Astrocyte (in vitro differentiated cells and primary cell): ENCODE data around the gene PLCH1. TPM values are rescaled to one million over a fixed set of nuclear protein-coding genes. Genes with fewer than 3 reads are reported as not detected.
A peak's percentile ranks its signal among the peaks of the same experiment; 100 is the strongest.

ENCODE experiments used
- DNase-seq: peaks from one replicate; pipeline ENCODE4 v3.0.0-alpha.2; 2010; ENCODE audit warnings: low read depth
- FAIRE-seq: peaks from 2 replicates; lab custom pipeline; 2011; peaks lifted over from hg19 to GRCh38; lab: Jason Lieb, UNC
- H2AFZ ChIP-seq: 2 replicates; pipeline ENCODE4 v1.6.0; 2012; ENCODE audit warnings: low read depth, low read length, inconsistent platforms
- H3K27ac ChIP-seq: 2 replicates; pipeline ENCODE4 v1.5.1; 2011; ENCODE audit warnings: low read depth, low read length, inconsistent platforms
- H3K27me3 ChIP-seq: 2 replicates; pipeline ENCODE4 v1.6.0; 2011; ENCODE audit warnings: low read length, inconsistent platforms; ENCODE audit not compliant: insufficient read depth
- H3K36me3 ChIP-seq: 2 replicates; pipeline ENCODE4 v1.5.1; 2011; ENCODE audit warnings: low read length, inconsistent platforms; ENCODE audit not compliant: insufficient read depth
- H3K4me1 ChIP-seq: 2 replicates; pipeline ENCODE4 v1.5.1; 2011; ENCODE audit warnings: low read length, inconsistent platforms; ENCODE audit not compliant: insufficient read depth
- H3K4me2 ChIP-seq: 2 replicates; pipeline ENCODE4 v1.6.0; 2012; ENCODE audit warnings: low read length, inconsistent platforms
- H3K4me3 ChIP-seq: 2 replicates; pipeline ENCODE4 v1.5.1; 2011; ENCODE audit warnings: low read depth, mild to moderate bottlenecking, low read length, inconsistent platforms; ENCODE audit not compliant: insufficient read depth
- H3K79me2 ChIP-seq: 2 replicates; pipeline ENCODE4 v1.6.0; 2012; ENCODE audit warnings: mild to moderate bottlenecking, low read length, inconsistent platforms; ENCODE audit not compliant: insufficient read depth
- H3K9ac ChIP-seq: 2 replicates; pipeline ENCODE4 v1.6.0; 2012; ENCODE audit warnings: mild to moderate bottlenecking, low read length, inconsistent platforms
- H3K9me3 ChIP-seq: 2 replicates; pipeline ENCODE4 v1.5.1; 2012; ENCODE audit warnings: low read depth, mild to moderate bottlenecking, low read length, inconsistent platforms; ENCODE audit not compliant: insufficient read depth
- H4K20me1 ChIP-seq: 2 replicates; pipeline ENCODE4 v1.6.0; 2012; ENCODE audit warnings: low read length, inconsistent platforms; ENCODE audit not compliant: insufficient read depth
- H3K27ac Mint-ChIP-seq: one replicate; pipeline ENCODE4 v1.8.0; 2021; ENCODE audit warnings: mild to moderate bottlenecking, mixed read lengths; ENCODE audit not compliant: unreplicated experiment
- H3K27me3 Mint-ChIP-seq: one replicate; pipeline ENCODE4 v1.8.0; 2021; ENCODE audit warnings: low read depth, mixed read lengths; ENCODE audit not compliant: unreplicated experiment
- H3K36me3 Mint-ChIP-seq: one replicate; pipeline ENCODE4 v1.8.0; 2021; ENCODE audit warnings: low read depth, mixed read lengths; ENCODE audit not compliant: unreplicated experiment
- H3K4me1 Mint-ChIP-seq: one replicate; pipeline ENCODE4 v1.8.0; 2021; ENCODE audit warnings: low read depth, mixed read lengths; ENCODE audit not compliant: unreplicated experiment
- H3K4me3 Mint-ChIP-seq: one replicate; pipeline ENCODE4 v1.8.0; 2021; ENCODE audit warnings: mild to moderate bottlenecking, moderate library complexity, mixed read lengths; ENCODE audit not compliant: unreplicated experiment
- H3K9me3 Mint-ChIP-seq: one replicate; pipeline ENCODE4 v1.8.0; 2021; ENCODE audit warnings: mild to moderate bottlenecking, mixed read lengths; ENCODE audit not compliant: unreplicated experiment
- CTCF ChIP-seq: IDR thresholded peaks from 2 replicates; pipeline ENCODE4 v1.5.1; 2011; ENCODE audit warnings: low read depth, mild to moderate bottlenecking, inconsistent platforms, low read length, moderate library complexity; ENCODE audit not compliant: insufficient read depth
- EZH2 ChIP-seq: IDR thresholded peaks from 2 replicates; pipeline ENCODE4 v1.6.1; 2012; ENCODE audit warnings: mild to moderate bottlenecking, low read length, inconsistent platforms; ENCODE audit not compliant: insufficient read depth
- total RNA-seq: library from RNA; stranded (reverse); gene quantifications from 2 replicates; pipeline ENCODE4 v1.2.1, GENCODE V29; 2021

The PLCH1 gene
- total RNA-seq, 1 donor from 2014 or later: 1.2 TPM

- no peaks in the 10 kb centered on the region for H4K20me1 ChIP-seq
- Mint-ChIP-seq H3K4me3 (no peak overlapping the region), H3K4me1 (no peaks in the 10 kb centered on the region), H3K36me3 (no peaks in the 10 kb centered on the region), H3K27me3 (no peaks in the 10 kb centered on the region), H3K9me3 (no peaks in the 10 kb centered on the region), H3K27ac (no peak overlapping the region)
- no peak for TF ChIP-seq CTCF
- TF ChIP-seq EZH2: no peak
- no peaks in the 10 kb centered on the region for H3K36me3 ChIP-seq
- no peaks in the 10 kb centered on the region for H3K79me2 ChIP-seq
- no peaks in the 10 kb centered on the region for H3K9me3 ChIP-seq
- H2AFZ ChIP-seq: no peak overlapping the region
- H3K27ac ChIP-seq: no peak overlapping the region
- no peaks in the 10 kb centered on the region for H3K27me3 ChIP-seq
- H3K9ac ChIP-seq: no peak overlapping the region
- H3K4me3 ChIP-seq: no peak overlapping the region
- DNase-seq: peak; percentile 43
- no peak overlapping the region for H3K4me2 ChIP-seq
- H3K4me1 ChIP-seq: no peaks in the 10 kb centered on the region
- no peak for FAIRE-seq
These were observed 295.1 kb downstream of the PLCH1 start for GRCh38 chr3:155449613-155450267.

GRCh38 chr3:155448531-155448930 is 296.3 kb downstream of the PLCH1 start:
- no peak overlapping the region for H3K4me2 ChIP-seq
- no peaks in the 10 kb centered on the region for H3K27me3 Mint-ChIP-seq
- H3K9me3 ChIP-seq: no peaks in the 10 kb centered on the region
- H3K27ac ChIP-seq: no peak overlapping the region
- no peak overlapping the region for H3K4me3 Mint-ChIP-seq
- no peak overlapping the region for H2AFZ ChIP-seq
- FAIRE-seq: no peak
- no peaks in the 10 kb centered on the region for H3K79me2 ChIP-seq
- no peak overlapping the region for H3K4me3 ChIP-seq
- H3K27me3 ChIP-seq: no peaks in the 10 kb centered on the region
- no peak for TF ChIP-seq EZH2
- no peak for TF ChIP-seq CTCF
- peaks cover 2% of the 10 kb centered on the region for H3K9me3 Mint-ChIP-seq
- H3K27ac Mint-ChIP-seq: no peak overlapping the region
- DNase-seq: no peak
- H4K20me1 ChIP-seq: no peaks in the 10 kb centered on the region
- no peaks in the 10 kb centered on the region for H3K36me3 ChIP-seq
- H3K4me1 Mint-ChIP-seq: no peaks in the 10 kb centered on the region
- H3K36me3 Mint-ChIP-seq: no peaks in the 10 kb centered on the region
- no peak overlapping the region for H3K9ac ChIP-seq
- no peaks in the 10 kb centered on the region for H3K4me1 ChIP-seq

DNA sequence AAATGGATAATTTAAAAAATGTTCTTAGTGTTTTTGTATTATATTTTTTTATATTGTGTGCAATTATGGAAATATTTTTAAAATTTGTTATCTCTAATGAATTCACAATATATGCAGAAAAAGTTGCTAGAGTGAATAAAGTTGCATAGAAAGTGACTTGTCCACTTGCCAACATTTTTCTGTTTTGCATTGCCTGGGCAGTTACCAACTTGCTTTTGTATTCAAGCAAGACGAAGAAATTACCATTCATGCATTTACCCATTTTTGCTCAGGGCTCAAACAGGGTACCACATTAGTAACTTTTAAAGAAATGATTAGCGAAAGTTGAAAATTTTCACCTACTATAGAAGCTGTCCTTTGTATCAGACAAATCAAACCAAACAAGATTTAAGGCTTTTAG is 298.5 kb downstream of the PLCH1 start:
- TF ChIP-seq CTCF (no peak), EZH2 (no peak)
- Histone ChIP-seq H3K4me3 (no peak overlapping the region), H4K20me1 (no peaks in the 10 kb centered on the region), H3K27ac (no peak overlapping the region), H3K27me3 (no peaks in the 10 kb centered on the region), H3K79me2 (no peaks in the 10 kb centered on the region), H3K4me1 (no peaks in the 10 kb centered on the region), H3K9ac (no peak overlapping the region), H2AFZ (no peak overlapping the region), H3K9me3 (no peaks in the 10 kb centered on the region), H3K36me3 (no peaks in the 10 kb centered on the region), H3K4me2 (no peak overlapping the region)
- Mint-ChIP-seq H3K27ac (no peak overlapping the region), H3K27me3 (no peaks in the 10 kb centered on the region), H3K4me1 (peaks cover 2% of the 10 kb centered on the region), H3K36me3 (no peaks in the 10 kb centered on the region), H3K9me3 (peaks cover 2% of the 10 kb centered on the region), H3K4me3 (no peak overlapping the region)
- FAIRE-seq: no peak
- no peak for DNase-seq
